MCF 10A (cell line): ENCODE data around the gene TMEM126A. TPM values are rescaled to one million over a fixed set of nuclear protein-coding genes. Genes with fewer than 3 reads are reported as not detected.

Source experiments
- Bru-seq: library from RNA; stranded (reverse); fragments of 400-500 nt; gene quantifications from one replicate; lab custom pipeline; 2021; lab: Mats Ljungman, UMichigan
- BruChase-seq, 2 experiments: library from RNA; stranded (reverse); fragments of 400-500 nt; gene quantifications; one replicate each; lab custom pipeline; 2021; lab: Mats Ljungman, UMichigan
- BruUV-seq: library from RNA; stranded (reverse); fragments of 400-500 nt; replicated peaks from 2 replicates; lab custom pipeline; 2021; lab: Mats Ljungman, UMichigan
- CTCF ChIA-PET: fragments of 300-600 bp; sonication (Branson Sonifier 250); formaldehyde crosslinking; extraction: SDS; loops from one replicate; lab custom pipeline; 2021; ENCODE audit warnings: antibody characterized with exemption, inconsistent platforms; lab: Yijun Ruan, JAX
- POLR2A ChIA-PET: fragments of 300-600, 350-650 bp; sonication (Branson Sonifier 250); formaldehyde crosslinking; extraction: SDS; loops from one replicate; lab custom pipeline; 2020; ENCODE audit warnings: antibody characterized with exemption, inconsistent platforms; lab: Yijun Ruan, JAX
- DNase-seq: peaks from one replicate; pipeline ENCODE4 v3.0.0-alpha.2; 2018; ENCODE audit not compliant: unreplicated experiment
- H3K27ac Mint-ChIP-seq: one replicate; pipeline ENCODE4 v1.8.0; 2022; ENCODE audit warnings: mild to moderate bottlenecking, low read depth, mixed read lengths; ENCODE audit not compliant: unreplicated experiment
- H3K27me3 Mint-ChIP-seq: one replicate; pipeline ENCODE4 v1.8.0; 2022; ENCODE audit warnings: mixed read lengths; ENCODE audit not compliant: insufficient read depth, unreplicated experiment
- H3K36me3 Mint-ChIP-seq: one replicate; pipeline ENCODE4 v1.8.0; 2022; ENCODE audit warnings: mild to moderate bottlenecking, moderate library complexity, mixed read lengths; ENCODE audit not compliant: insufficient read depth, unreplicated experiment
- H3K4me1 Mint-ChIP-seq: one replicate; pipeline ENCODE4 v1.8.0; 2022; ENCODE audit warnings: mixed read lengths; ENCODE audit not compliant: insufficient read depth, unreplicated experiment
- H3K4me3 Mint-ChIP-seq: one replicate; pipeline ENCODE4 v1.8.0; 2022; ENCODE audit warnings: mild to moderate bottlenecking, moderate library complexity, mixed read lengths; ENCODE audit not compliant: unreplicated experiment
- H3K9me3 Mint-ChIP-seq: one replicate; pipeline ENCODE4 v1.8.0; 2022; ENCODE audit warnings: mixed read lengths; ENCODE audit not compliant: unreplicated experiment
- intact Hi-C: fragments of 100-400 bp; cut with micrococcal nuclease; formaldehyde crosslinking; loops from 2 replicates; pipeline ENCODE4 v1.14.1; 2022
- long read RNA-seq: library from polyadenylated mRNA; stranded (forward); transcript quantifications from one replicate; pipeline ENCODE4 v2.0.0, GENCODE V29; 2022
- total RNA-seq: library from RNA; stranded (reverse); gene quantifications from 2 replicates; pipeline ENCODE4 v1.2.3, GENCODE V29; 2022
- TF ChIP-seq, protein P1 (sequence below): fragments of 200-600 bp; IDR thresholded peaks from one replicate; pipeline ENCODE4 v1.8.0; 2022; ENCODE audit warnings: antibody characterized with exemption, mild to moderate bottlenecking; ENCODE audit not compliant: unreplicated experiment

Gene TMEM126A
- total RNA-seq, result 33.5 and 34.9 TPM in 2 replicates
- percentile 81 among the genes with signal in this experiment for Bru-seq, nascent RNA
- percentile 79 among the genes with signal in this experiment for BruChase-seq, experiment 1, labeled RNA remaining after a 6-hour chase
- percentile 74 among the genes with signal in this experiment for BruChase-seq, experiment 2, labeled RNA remaining after a 2-hour chase
- long read RNA-seq, transcript TMEM126A-201 (5 exons, 739 nt), result major isoform, 23 of 30 reads
- long read RNA-seq, partial matches to known transcripts, result 1 of 30 reads
- long read RNA-seq, other reads (novel, unspliced or antisense), result 2 of 30 reads

DNA sequence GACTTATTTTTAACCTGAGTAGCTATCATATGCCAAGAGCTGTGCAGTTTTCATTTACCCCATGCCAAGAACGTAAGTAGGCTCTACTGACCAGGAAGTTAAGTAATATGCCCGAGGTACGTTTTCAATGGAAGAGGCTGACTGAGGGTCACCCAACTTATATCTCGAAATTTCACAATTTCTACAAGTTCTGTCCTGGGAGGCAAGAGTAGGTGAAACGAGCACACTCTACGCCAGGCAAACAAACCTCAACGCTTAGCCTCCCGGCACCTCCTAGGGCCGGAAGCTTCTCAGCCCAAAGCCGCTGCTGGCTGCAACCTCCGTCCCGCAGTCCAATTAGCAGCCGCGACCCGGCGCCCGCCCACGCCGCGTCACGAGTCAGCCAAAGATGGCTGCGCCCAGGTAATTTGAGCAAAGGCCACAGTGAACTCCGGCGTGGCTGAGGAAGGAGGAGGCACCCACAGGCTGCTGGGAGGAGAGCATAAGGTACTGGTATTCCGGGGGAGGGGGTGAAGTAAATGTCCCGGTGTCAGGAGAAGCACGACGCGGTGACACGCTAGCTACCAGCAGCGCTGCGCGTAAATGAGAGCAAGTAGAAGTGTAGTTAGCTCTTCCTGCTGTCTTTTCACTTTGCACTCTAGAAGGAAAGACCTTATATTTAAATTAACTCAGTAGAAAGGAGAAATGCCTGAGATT lies at the start of gene TMEM126A:
TSS of gene TMEM126A (plus strand) at position 364 of the 696 bp plus-strand sequence. CDS start 2,289 bp downstream, outside the sequence.
- intact Hi-C loops, result no loop called here
- DNase-seq, result peak; percentile 91
- TF ChIP-seq, protein P1, sequence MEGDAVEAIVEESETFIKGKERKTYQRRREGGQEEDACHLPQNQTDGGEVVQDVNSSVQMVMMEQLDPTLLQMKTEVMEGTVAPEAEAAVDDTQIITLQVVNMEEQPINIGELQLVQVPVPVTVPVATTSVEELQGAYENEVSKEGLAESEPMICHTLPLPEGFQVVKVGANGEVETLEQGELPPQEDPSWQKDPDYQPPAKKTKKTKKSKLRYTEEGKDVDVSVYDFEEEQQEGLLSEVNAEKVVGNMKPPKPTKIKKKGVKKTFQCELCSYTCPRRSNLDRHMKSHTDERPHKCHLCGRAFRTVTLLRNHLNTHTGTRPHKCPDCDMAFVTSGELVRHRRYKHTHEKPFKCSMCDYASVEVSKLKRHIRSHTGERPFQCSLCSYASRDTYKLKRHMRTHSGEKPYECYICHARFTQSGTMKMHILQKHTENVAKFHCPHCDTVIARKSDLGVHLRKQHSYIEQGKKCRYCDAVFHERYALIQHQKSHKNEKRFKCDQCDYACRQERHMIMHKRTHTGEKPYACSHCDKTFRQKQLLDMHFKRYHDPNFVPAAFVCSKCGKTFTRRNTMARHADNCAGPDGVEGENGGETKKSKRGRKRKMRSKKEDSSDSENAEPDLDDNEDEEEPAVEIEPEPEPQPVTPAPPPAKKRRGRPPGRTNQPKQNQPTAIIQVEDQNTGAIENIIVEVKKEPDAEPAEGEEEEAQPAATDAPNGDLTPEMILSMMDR, result no peak
- H3K4me3 Mint-ChIP-seq, result peak within 1 kb of the TSS; percentile 83
- CTCF ChIA-PET, result interaction anchor here (0.6 to 1.9 kb wide), 5 partner anchors 10 to 181 kb away, joined by 3 to 7 read pairs (median 5); partner anchors contain the start of genes CREBZF and DLG2
- no peaks in the 10 kb centered on the region for H3K9me3 Mint-ChIP-seq
- BruUV-seq, result no TSS peak
- H3K27ac Mint-ChIP-seq, result peak within 1 kb of the TSS; percentile 97
- peaks cover 21% of the 10 kb centered on the region for H3K36me3 Mint-ChIP-seq
- POLR2A ChIA-PET, result interaction anchor here (0.5 to 12.0 kb wide), 28 partner anchors 9 to 655 kb away, joined by 3 to 254 read pairs (median 4); partner anchors contain the start of genes CREBZF, DLG2, HIKESHI and PICALM
- H3K4me1 Mint-ChIP-seq, result peaks cover 8% of the 10 kb centered on the region
- peaks cover 2% of the 10 kb centered on the region for H3K27me3 Mint-ChIP-seq

DNA sequence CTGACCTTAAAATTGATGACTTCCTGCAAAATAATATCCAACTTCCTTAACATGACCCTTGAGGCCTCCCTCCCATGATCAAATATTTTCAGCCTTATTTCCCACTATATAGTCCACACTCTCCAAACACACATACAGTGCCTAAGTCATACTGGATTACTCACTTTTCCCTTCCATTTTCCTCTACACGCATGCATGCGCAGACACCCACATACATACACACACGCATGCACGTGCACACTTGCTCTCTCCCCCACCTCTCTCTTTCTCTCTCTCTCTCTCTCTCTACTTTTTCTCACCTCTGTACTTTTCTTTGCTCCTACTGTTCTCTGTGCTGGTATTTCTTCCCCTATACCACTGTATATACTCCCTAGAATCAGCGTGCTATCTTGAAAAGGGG lies 48.7 kb upstream of the TMEM126A start:
- DNase-seq, result no peak
- Mint-ChIP-seq H3K27ac (no peak overlapping the region), H3K4me1 (no peaks in the 10 kb centered on the region), H3K4me3 (no peak overlapping the region), H3K36me3 (no peaks in the 10 kb centered on the region), H3K9me3 (no peaks in the 10 kb centered on the region), H3K27me3 (peaks cover 38% of the 10 kb centered on the region)
- intact Hi-C loops, result loop anchor here (5.0 to 10.0 kb wide), 3 partner anchors 346 to 693 kb away; no protein-coding TSS in a partner anchor
- ChIA-PET CTCF (no interaction called here), POLR2A (interaction anchor here (1.4 to 1.7 kb wide), 2 partner anchors 28 to 48 kb away, joined by 3 to 6 read pairs; partner anchors contain the start of genes DLG2 and TMEM126A)
- TF ChIP-seq, protein P1, result no peak
- BruUV-seq, result no TSS peak

DNA sequence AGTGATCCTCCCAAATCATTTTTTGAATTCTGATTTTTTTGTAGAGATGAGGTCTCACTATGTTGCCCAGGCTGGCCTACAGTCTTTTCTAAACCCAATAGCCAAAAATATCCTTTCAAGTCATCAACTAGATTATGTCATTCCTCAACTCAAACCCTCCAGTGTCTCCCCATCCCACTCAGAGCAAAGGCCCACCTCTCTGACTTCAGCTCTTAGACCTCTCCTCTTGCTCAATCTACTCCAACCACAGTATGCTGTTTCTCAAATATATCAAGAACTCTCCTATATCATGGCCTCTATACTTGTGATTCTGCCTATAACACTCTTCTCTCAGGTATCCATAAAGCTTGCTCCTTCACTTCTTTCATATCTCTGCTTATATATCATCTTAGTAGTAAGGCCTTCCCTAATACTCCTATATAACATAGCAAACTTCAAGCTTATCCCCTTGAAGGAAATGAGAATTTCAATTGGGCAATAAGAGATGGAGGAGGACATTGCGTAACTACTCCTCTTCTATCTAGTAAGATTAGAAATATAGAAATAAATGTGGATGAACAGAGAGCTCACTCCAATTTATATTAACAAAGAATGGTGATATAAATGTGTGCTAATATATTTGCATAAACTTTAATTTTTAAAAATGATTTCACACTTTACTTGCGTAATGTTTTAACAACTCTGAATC lies 45.1 kb upstream of the TMEM126A start:
- peaks cover 38% of the 10 kb centered on the region for H3K27me3 Mint-ChIP-seq
- no peak overlapping the region for H3K27ac Mint-ChIP-seq
- no peaks in the 10 kb centered on the region for H3K4me1 Mint-ChIP-seq
- ChIA-PET CTCF (interaction anchor here (0.6 kb wide), 1 partner anchor 13 kb away, joined by 3 read pairs; no protein-coding TSS in a partner anchor), POLR2A (interaction anchor here (1.2 kb wide), 1 partner anchor 25 kb away, joined by 4 read pairs; the partner anchor contains the start of gene TMEM126B)
- no peak overlapping the region for H3K4me3 Mint-ChIP-seq
- H3K36me3 Mint-ChIP-seq, result no peaks in the 10 kb centered on the region
- no peaks in the 10 kb centered on the region for H3K9me3 Mint-ChIP-seq
- intact Hi-C loops, result no loop called here
- no TSS peak for BruUV-seq
- DNase-seq, result no peak
- TF ChIP-seq, protein P1, result no peak
